GM18505 (cell line): ENCODE data around the gene DCN.

ENCODE experiments used
- ATAC-seq: cut with Tn5 transposase; IDR thresholded peaks from one replicate; pipeline ENCODE4 v1.9.1; 2021; ENCODE audit not compliant: unreplicated experiment
- POLR2A ChIP-seq: IDR thresholded peaks from 4 replicates; pipeline ENCODE4 v1.6.1; 2011; ENCODE audit warnings: borderline replicate concordance; ENCODE audit not compliant: insufficient read depth, insufficient read length; ENCODE audit errors: extremely low read depth

The DCN gene

GRCh38 chr12:91110311-91110924 lies 72.2 kb downstream of the DCN start:
- TF ChIP-seq POLR2A, result no peak
- ATAC-seq, result no peak

GRCh38 chr12:91109581-91110310 lies 72.9 kb downstream of the DCN start:
- ATAC-seq, result no peak
- TF ChIP-seq POLR2A, result no peak

- peak; percentile 80 for ATAC-seq
- no peak for TF ChIP-seq POLR2A
Observed at GRCh38 chr12:91109148-91109564, 73.5 kb downstream of the DCN start.

- TF ChIP-seq POLR2A, result no peak
- no peak for ATAC-seq
Observed at GRCh38 chr12:91108196-91108755, 74.3 kb downstream of the DCN start.

GRCh38 chr12:91106283-91106682 lies 76.3 kb downstream of the DCN start:
- no peak for ATAC-seq
- TF ChIP-seq POLR2A, result no peak

- ATAC-seq, result no peak
- TF ChIP-seq POLR2A, result no peak
Observed at GRCh38 chr12:91105807-91106206, 76.8 kb downstream of the DCN start.

GRCh38 chr12:91104812-91105466 lies 77.7 kb downstream of the DCN start:
- no peak for TF ChIP-seq POLR2A
- ATAC-seq, result no peak

GRCh38 chr12:91103624-91104023 lies 79.0 kb downstream of the DCN start:
- no peak for TF ChIP-seq POLR2A
- no peak for ATAC-seq

GRCh38 chr12:91103101-91103500 lies 79.5 kb downstream of the DCN start:
- no peak for TF ChIP-seq POLR2A

GRCh38 chr12:91100906-91101305 lies 81.7 kb downstream of the DCN start:
- ATAC-seq, result no peak
- no peak for TF ChIP-seq POLR2A

More at GRCh38 chr12:91103101-91103500, 79.5 kb downstream of the DCN start:
- no peak for ATAC-seq

GRCh38 chr12:91099836-91100235 lies 82.8 kb downstream of the DCN start:
- no peak for ATAC-seq
- no peak for TF ChIP-seq POLR2A

GRCh38 chr12:91099341-91099740 lies 83.3 kb downstream of the DCN start:
- no peak for ATAC-seq
- no peak for TF ChIP-seq POLR2A

- no peak for TF ChIP-seq POLR2A
- no peak for ATAC-seq
Observed at GRCh38 chr12:91098941-91099340, 83.7 kb downstream of the DCN start.
